ENCODE measurements around the gene PTCSC3. TPM values are rescaled to one million over a fixed set of nuclear protein-coding genes. Genes with fewer than 3 reads are reported as not detected.

PTCSC3 gene
- total RNA-seq (2014; rRNA removed; shearing (Covaris generic)) (not detected in 2 replicates), total RNA-seq (2022) (not detected in 2 replicates), Bru-seq, nascent RNA (not detected), BruChase-seq, experiment 1, labeled RNA remaining after a 6-hour chase (not detected), BruChase-seq, experiment 2, labeled RNA remaining after a 2-hour chase (not detected)
- long read RNA-seq: 0 reads

DNA sequence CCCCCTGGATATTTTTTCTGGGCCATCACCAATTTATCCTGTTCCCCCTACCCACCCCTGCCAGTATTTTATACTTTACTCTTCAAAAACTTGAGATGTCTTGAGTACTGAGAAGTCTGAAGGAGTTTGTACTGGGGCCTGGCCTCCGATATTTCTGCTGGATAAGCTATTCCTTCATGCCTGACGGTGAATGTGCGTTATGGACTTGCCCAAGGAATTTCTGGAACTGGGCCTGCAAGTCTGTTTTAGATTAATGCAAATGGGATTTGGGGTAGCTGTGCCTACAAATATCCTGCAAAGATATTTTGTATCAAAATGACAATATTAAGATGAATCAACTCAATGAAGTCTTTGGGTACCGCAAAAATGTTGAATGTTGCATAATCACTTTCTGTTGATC lies at the start of gene PTCSC3:
TSS of gene PTCSC3 (minus strand) at position 199 of the 400 bp plus-strand sequence.
- Histone ChIP-seq H3K27ac (ENCODE audit: low read depth, low read length, poor library complexity, severe bottlenecking) (no peak within 1 kb of the TSS), H3K4me3 (ENCODE audit: low read depth, low read length, poor library complexity, severe bottlenecking) (no peak within 1 kb of the TSS), H3K4me1 (ENCODE audit: insufficient read depth, low read length, poor library complexity, severe bottlenecking) (no peaks in the 10 kb centered on the region), H3K9me2 (ENCODE audit: insufficient read depth, low read length) (no peaks in the 10 kb centered on the region), H2AFZ (ENCODE audit: low read length) (no peak within 1 kb of the TSS), H3K4me2 (ENCODE audit: low read length) (no peak within 1 kb of the TSS), H3K79me2 (ENCODE audit: insufficient read depth, low read depth, low read length) (no peaks in the 10 kb centered on the region), H3K36me3 (ENCODE audit: insufficient read depth, low read length) (no peaks in the 10 kb centered on the region), H4K20me1 (ENCODE audit: insufficient read depth, low read length) (no peaks in the 10 kb centered on the region), H3K9me3 (ENCODE audit: low read length) (no peaks in the 10 kb centered on the region)
- intact Hi-C loops (cut with micrococcal nuclease; ENCODE audit: unreplicated experiment): no loop called here
- ChIA-PET CTCF (ENCODE audit: unreplicated experiment) (no interaction called here), POLR2A (interaction anchor here (0.6 kb wide), 1 partner anchor 38 kb away, joined by 4 read pairs; no protein-coding TSS in a partner anchor)
- DNase-seq (ENCODE audit: low spot score): no peak
- TF ChIP-seq EZH2phosphoT487 (IDR thresholded peaks at IDR 0.05; ENCODE audit: borderline replicate concordance, low read depth, low read length): no peak
- no peak for TF ChIP-seq CTCF (conservative IDR thresholded peaks at IDR 0.05; ENCODE audit: low read length)
- BruUV-seq (replicated peaks): no TSS peak

GRCh38 chr14:36226164-36226563 lies 49.6 kb upstream of the PTCSC3 start:
- ChIA-PET POLR2A (no interaction called here), CTCF (ENCODE audit: unreplicated experiment) (no interaction called here)
- Histone ChIP-seq H4K20me1 (ENCODE audit: insufficient read depth, low read length) (no peaks in the 10 kb centered on the region), H3K4me1 (ENCODE audit: insufficient read depth, low read length, poor library complexity, severe bottlenecking) (no peaks in the 10 kb centered on the region), H3K4me2 (ENCODE audit: low read length) (no peak overlapping the region), H3K27ac (ENCODE audit: low read depth, low read length, poor library complexity, severe bottlenecking) (no peak overlapping the region), H3K36me3 (ENCODE audit: insufficient read depth, low read length) (no peaks in the 10 kb centered on the region), H3K9me3 (ENCODE audit: low read length) (no peaks in the 10 kb centered on the region), H3K79me2 (ENCODE audit: insufficient read depth, low read depth, low read length) (no peaks in the 10 kb centered on the region), H3K9me2 (ENCODE audit: insufficient read depth, low read length) (no peaks in the 10 kb centered on the region), H2AFZ (ENCODE audit: low read length) (no peak overlapping the region), H3K4me3 (ENCODE audit: low read depth, low read length, poor library complexity, severe bottlenecking) (no peak overlapping the region)
- no TSS peak for BruUV-seq (replicated peaks)
- no peak for DNase-seq (ENCODE audit: low spot score)
- no peak for TF ChIP-seq CTCF (conservative IDR thresholded peaks at IDR 0.05; ENCODE audit: low read length)
- no peak for TF ChIP-seq EZH2phosphoT487 (IDR thresholded peaks at IDR 0.05; ENCODE audit: borderline replicate concordance, low read depth, low read length)
- intact Hi-C loops (cut with micrococcal nuclease; ENCODE audit: unreplicated experiment): no loop called here

- TF ChIP-seq CTCF (conservative IDR thresholded peaks at IDR 0.05; ENCODE audit: low read length) (no peak), EZH2phosphoT487 (IDR thresholded peaks at IDR 0.05; ENCODE audit: borderline replicate concordance, low read depth, low read length) (no peak)
- ChIA-PET POLR2A (no interaction called here), CTCF (ENCODE audit: unreplicated experiment) (no interaction called here)
- no peaks in the 10 kb centered on the region for H3K9me2 ChIP-seq (ENCODE audit: insufficient read depth, low read length)
- no peaks in the 10 kb centered on the region for H3K4me1 ChIP-seq (ENCODE audit: insufficient read depth, low read length, poor library complexity, severe bottlenecking)
- no peak overlapping the region for H2AFZ ChIP-seq (ENCODE audit: low read length)
- no peak overlapping the region for H3K4me3 ChIP-seq (ENCODE audit: low read depth, low read length, poor library complexity, severe bottlenecking)
- BruUV-seq (replicated peaks): no TSS peak
- no peak overlapping the region for H3K4me2 ChIP-seq (ENCODE audit: low read length)
- intact Hi-C loops (cut with micrococcal nuclease; ENCODE audit: unreplicated experiment): no loop called here
- no peaks in the 10 kb centered on the region for H4K20me1 ChIP-seq (ENCODE audit: insufficient read depth, low read length)
- H3K36me3 ChIP-seq (ENCODE audit: insufficient read depth, low read length): no peaks in the 10 kb centered on the region
- no peaks in the 10 kb centered on the region for H3K9me3 ChIP-seq (ENCODE audit: low read length)
- no peak for DNase-seq (ENCODE audit: low spot score)
- H3K79me2 ChIP-seq (ENCODE audit: insufficient read depth, low read depth, low read length): no peaks in the 10 kb centered on the region
- no peak overlapping the region for H3K27ac ChIP-seq (ENCODE audit: low read depth, low read length, poor library complexity, severe bottlenecking)
Observed at GRCh38 chr14:36224176-36224575, 47.7 kb upstream of the PTCSC3 start.

All from OCI-LY7 (cell line).